Activated CD4-positive, CD25-positive, alpha-beta regulatory T cell (primary cell): ENCODE results near the gene CCDC148.
"Not testable (repeated sequence)": the region's sequence is repeated elsewhere in the genome, so short reads cannot be mapped to it uniquely, and the experiment has no call there.

Source experiments
- DNase-seq, 4 experiments: peaks; one replicate each; lab custom pipeline; 2025; lab: John Stamatoyannopoulos, UW

CCDC148 gene

DNA sequence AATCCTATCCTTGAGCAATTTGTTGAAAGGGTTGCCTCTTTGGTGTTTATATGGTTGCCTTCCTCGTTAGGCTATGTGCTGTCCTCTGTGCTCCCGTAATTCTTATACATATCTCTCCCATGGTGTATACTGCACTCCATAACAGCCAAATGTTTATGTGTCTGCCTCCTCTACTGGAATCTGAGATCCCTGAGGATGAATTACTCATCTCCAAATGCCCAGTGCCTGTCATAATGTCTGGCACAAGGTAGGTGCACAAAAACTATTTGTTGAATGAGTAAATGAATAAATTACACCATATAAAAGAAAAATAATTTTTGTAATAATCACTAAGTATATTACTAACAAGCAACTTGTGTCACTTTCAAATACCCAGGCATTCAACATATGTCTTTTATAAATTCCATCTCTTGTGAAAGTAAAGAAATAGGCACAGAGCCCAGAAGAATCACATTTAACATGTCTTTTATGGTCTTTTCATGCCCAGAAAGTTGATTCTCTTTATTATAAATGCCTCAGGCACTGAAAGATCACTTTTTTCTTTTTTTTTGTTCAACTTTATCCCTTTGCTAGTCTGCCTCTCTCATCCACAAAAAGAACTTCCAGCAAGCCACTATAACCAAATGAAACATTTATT lies 164.9 kb downstream of the CCDC148 start:
- DNase-seq, result no peak

DNA sequence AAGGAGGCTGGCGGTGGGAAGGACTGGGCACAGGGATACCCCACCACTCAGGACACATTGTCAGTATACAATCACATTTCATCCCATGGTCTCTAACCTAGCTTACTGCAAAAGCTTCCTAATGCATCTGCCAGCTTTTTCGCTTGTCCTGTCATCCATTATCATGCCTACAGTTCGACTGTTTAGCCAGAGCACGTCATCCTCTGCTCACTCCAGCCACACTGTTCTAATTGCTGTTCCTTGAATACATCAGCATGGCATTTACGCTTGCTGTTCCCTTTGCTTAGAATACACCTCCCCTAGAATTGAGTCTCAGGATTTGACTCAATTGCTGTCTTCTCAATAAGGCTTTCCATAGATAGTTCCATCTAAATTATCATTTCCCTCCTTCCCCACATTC lies 166.3 kb downstream of the CCDC148 start:
- DNase-seq, result no peak

DNA sequence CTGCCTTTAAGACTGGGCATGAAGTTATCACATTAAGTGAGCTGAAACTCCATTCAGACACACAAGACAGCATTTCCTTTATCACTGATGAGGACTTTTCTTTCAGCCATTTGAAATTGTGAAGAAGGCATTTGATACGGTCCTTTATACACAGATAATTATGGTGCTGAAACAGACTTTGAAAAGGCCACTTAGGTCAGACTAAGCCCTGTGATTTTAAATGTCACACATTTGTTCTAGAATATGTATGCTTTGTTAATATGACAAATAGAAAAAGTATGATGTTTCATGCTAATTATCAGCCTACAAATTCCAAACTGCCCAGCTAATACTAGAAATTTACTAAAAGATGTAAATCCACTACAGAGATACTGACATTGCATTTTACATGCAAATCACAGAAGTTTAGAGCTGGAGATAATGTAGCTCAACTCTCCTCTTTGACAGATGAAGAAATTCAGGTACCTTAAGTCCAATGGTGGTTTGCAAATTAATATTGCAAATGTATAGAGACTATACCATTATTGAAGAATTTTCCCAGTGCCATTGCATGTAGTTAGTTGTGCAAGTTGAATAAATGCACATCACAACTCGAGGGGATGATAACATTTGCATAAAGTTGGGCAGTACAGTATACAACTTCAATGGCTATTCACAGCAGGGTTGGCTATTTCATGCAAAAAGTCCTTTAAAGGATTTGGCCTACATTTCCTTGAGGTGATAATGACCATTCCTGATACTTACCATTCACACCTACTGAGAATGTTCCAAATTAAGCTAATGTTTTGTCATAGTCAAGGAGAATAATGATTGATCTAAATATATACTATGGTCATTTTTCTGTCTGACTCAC lies 179.7 kb downstream of the CCDC148 start:
- no peak for DNase-seq

DNA sequence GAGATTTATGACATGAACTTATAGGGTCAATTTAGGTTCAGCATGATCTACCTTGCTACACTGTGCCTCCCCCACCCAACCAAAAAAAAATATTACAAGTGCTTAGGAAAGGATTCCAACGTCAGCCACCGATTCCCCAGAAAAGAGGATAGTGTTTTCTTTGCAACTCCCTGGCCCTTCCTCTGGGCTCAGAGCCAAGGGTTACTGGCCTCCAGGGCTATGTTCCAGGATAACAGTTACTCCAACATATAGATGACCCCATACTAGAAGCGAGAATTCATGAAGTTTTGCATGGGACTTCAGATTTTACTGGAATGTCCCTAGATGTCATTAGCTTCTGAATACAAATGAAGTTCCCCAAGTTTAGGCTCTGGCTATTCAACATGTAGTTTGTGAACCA lies 182.8 kb downstream of the CCDC148 start:
- no peak for DNase-seq

DNA sequence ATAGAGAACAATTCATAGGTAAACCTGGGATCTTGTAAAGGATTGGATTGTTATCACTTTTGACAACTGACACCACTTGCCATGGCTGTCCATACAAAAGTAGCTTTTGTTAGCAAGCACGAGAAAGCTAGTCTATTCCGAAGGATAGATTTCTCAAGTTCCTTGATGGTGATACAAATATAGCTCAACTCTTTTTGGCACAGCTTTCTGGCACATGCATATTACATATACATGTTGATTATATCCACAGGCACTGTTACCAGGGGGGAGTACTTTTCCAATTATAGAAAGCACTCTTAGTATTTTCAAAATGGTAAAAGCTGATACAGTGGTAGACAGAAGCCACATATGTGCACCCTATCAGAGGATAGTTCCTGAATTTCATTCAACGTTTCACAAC lies 186.0 kb downstream of the CCDC148 start:
- no peak for DNase-seq

DNA sequence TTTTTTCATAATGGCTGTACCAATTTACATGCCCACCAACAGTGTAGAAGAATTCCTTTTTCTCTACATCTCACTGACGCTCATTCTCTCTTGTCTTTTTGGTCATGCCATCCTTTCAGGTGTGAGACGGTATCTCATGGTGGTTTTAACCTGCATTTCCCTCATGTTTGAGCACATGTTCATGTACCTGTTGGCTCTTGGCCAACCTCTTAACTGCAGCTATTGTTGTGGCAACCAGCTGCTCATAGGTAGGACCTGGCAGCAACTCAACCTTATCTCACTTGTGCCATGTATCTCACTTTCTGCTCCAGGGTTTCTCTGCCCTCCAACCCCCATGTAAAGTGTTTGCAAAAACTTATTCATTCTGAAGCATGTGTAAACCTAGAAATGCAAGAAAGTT lies 187.4 kb downstream of the CCDC148 start:
- DNase-seq, result no peak

DNA sequence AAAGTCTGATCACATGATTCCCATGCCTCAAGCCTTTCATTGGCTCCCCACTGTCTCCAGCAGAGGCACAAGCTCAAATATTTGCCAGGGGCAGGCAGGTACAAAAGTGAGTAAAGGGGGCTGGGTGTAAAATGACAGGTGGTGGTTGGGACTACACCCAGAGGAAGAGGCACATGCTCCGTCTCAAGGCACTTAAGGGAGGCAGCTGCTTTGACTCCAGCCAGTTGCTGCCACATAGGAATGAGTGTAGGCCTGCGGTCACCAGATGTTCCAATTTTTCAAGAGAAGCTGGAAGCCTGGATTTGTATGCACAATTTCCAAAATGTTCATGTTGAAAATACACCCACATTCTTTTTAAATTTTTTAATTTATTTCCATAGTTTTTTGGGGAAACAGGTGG lies 190.4 kb downstream of the CCDC148 start:
- no peak for DNase-seq

DNA sequence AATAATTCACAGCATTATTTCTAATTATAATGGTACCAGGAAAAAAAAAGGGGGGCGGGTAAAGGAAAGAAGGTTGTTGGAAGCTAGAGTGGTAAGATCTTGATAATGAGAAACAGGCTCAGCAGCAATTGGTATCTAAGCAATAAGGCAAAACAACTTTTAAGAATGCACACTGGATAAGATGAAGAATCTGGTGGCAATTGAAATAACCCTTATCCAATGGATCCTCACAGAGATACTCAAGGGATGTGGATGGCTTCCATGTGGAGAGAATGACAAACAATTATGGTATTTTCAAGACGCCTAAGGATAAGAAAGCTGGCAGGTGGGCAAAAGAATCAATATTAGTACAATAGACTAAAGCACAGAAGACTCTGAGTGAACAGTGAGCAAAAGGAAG lies 201.3 kb downstream of the CCDC148 start:
- no peak for DNase-seq

DNA sequence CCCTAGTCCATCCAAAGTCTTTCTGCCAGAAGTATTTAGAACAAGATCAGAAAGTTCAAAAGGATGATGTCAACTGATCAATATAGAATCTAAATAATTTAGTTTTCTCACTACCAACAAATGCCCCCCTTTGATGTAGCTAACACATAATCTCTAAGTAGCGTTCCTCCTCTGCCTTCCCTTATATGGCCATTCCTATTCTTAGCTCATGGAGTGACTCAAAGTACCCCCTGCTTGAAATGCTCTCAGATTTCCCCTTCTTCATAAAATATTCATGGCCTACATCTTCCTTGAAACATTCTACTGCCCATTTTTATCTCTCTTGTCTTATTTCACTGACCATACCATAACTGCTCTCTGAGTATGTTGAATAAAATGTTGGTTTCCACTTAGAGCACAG lies 203.4 kb downstream of the CCDC148 start:
- no peak for DNase-seq

DNA sequence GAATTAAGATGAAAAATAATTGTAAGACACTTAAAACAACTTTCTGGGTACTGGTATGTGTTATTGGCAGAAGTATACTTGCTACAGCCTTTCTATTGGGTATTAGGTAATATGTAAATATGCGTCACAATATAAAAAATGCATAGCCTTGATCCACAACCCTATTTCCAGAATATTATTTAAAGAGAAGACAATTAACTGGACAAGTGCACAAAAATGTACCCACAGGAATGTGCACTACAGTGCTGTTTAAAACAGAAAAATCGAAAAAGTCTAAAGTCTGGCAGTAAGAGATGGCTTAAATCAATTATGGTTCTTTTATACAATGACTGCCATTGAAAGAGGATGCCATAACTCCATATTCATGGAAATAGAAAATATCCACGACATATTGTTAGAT lies 205.2 kb downstream of the CCDC148 start:
- DNase-seq, result no peak

DNA sequence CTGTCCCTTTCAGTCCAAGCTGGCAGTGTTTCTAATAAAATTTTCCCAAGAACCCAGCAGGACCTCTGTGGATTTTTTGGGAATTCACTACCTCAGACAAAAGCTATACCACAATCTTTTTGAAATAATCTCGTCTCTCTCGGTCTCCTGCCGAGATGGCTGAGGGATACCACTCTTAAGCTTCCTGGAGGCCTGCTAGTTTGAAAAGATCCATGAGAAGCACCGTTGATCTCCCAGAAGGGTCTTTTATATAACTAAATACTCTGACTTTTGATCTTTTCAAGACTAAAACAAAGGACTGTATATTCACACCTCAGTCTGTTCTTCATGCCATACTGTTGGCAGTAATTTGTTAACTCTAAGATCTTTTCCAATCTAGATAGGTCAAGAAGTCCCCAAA lies 213.2 kb downstream of the CCDC148 start:
- no peak for DNase-seq

DNA sequence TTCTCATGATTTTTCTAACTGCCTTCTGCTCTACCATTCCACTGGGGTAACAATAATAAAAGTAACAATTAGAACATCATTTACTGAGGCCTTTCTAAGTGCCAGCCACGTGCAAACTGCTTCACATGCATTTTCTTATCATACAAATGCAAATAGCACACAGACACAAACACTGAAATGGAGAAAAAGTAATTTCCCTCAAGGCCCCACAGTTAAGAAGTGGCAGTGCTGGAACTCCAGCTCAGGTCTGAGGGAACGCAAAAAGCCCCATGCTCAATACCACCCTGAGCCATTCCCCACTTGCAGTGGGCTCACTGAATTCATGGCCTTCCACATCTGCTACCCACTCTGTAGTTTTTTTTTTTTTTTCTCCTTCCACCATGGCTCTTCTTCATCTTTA lies 214.3 kb downstream of the CCDC148 start:
- DNase-seq, result no peak

DNA sequence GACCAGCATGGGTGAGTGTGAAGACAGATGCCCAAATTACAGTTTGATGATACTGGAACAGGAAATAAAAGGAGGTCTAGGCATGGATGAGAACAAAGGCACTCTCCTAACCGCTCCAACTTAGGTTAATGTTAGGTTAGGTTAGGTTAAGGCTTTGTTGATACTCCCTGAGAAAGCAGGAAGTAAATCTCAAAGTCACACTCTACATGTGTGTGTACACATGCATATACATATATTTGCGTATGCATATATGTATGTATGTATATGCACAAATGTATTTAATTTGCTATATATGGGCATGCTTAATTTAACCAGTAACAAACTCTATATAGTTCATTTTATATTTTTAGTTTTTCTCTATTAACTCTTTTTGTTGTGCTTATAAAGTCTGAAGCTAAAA lies 215.6 kb downstream of the CCDC148 start:
- DNase-seq, result no peak

DNA sequence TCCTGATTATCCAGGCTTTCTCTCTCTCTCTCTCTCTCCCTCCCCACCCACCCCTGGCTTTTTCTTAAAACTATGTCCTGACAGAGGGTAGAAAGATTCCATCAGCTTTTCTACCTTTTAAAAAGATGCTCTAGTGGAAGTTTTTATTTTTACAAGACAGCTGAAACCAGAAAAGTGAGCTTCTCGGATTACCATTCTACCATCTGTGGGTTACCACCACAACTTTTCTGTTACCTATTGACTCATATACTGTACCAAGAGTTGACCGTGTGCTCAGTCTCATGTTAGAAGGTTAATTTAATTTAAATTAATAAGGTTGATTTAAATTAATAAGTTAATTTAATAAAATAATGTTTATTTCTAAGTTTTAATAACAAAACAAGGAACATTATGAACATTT lies 217.3 kb downstream of the CCDC148 start:
- no peak for DNase-seq

DNA sequence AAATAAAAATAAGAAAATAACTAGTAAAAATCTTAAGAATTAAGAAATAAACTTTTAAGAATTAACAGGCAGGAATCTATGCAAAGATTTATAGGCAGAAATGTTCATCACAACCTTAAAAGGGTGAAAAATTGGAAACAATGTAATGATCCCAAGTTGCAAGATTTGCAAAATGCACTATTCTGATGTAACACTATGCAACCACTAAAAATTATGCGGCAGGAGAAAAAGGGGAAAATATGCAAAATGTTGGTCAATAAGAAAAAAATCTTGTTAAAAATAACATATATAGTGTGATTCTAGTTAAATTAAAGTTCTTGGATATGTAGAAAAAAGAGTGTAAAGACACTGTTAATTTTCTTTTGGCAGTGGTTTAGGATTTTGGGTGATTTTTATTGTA lies 222.1 kb downstream of the CCDC148 start:
- DNase-seq, result no peak

DNA sequence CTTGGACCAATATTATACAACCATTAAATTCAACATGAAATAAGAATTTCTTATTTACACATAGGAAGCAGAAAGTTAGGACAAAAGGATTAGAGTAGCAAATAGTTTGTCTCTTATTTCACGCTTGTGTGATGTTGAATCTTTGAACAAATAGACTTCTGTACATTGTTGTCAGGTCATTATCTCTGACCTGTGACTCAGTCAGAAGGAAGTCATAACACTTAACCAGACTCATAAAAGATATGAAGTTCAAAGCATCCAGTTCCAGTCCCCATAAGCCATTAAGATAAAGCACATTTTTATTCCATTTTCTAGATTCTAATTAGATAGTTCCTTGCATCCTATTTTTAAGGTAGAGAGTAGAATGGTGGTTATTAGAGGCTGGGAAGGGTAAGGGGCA lies 224.1 kb downstream of the CCDC148 start:
- DNase-seq, result no peak

DNA sequence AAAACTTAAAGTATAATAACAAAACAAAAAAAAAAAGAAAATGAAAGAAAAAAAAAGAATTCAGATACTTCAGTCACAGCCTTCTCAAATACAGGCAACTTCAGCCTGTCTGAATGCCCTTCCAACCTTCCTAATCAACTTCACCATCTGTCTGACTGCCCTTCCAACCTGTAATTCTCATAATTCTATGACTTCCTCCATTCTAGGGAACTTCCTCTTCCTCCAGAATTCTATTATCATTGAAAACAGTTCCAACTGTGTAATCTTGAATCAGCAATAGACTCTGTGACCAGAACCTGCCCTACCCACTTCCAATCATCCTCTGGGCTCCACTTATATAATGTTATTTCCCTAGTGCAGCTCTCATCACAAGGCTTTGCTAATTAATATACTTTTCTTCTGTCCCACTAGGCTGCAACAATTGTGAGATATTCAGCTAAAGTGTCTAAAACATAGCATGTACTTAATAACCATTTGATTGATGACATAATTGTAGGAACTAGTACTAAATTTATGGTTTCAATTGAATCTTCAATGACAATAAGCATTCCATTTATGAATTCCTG lies 227.5 kb downstream of the CCDC148 start:
- no peak for DNase-seq

DNA sequence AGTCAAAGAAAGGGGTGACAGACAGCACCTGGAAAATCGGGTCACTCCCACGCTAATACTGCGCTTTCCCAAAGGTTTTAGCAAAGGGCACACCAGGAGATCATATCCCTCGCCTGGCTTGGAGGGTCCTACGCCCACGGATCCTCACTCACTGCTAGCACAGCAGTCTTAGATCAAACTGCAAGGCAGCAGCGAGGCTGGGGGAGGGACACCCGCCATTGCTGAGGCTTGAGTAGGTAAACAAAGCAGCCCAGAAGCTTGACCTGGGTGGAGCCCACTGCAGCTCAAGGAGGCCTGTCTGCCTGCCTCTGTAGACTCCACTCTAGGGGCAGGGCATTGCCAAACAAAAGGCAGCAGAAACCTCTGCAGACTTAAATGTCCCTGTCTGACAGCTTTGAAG lies 233.5 kb downstream of the CCDC148 start:
- not testable (repeated sequence) for DNase-seq

DNA sequence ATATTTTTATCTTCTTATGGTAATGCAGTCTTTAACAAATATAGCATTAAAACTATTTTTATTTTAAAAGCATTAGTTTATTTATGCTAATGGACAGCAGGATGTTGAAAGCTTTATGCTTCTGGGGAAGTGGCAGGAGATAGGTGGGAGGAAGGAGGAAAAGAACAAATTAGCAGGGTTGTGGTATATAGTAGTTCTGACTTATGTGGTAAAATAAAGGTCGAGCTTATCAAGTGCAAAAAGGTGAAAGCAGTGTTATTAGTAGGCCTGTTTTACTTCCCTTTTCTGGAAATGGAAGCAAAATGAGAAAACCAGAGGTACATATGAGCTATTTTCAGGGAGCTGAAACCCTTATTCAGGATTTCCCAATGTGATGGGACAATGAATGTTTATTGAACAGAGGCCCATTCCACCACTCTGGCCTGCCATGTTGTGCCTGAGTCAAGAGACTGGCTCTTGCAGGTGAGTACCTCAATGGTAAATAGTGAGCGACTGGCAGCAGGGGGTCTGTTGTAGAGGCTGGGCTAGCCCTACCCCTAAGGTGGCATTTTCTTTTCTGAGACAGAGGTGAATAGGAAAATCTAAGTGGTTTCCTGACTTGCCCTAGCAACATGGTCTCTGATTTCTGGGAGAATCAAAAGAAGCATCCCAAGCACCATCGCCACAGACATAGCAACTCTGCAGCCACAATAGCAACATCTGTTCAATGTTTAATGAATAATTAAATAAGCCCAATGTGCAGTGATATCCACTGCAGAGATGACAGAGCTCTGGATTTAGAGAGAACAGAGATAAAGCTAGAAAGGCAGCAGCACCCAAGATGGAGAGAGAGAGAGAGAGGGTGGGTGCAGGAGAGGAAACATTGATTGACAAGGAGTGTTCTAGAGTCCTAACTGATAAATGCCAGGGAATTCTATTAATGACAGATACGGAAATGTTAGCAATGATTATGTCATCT lies 235.2 kb downstream of the CCDC148 start:
- DNase-seq, result no peak

DNA sequence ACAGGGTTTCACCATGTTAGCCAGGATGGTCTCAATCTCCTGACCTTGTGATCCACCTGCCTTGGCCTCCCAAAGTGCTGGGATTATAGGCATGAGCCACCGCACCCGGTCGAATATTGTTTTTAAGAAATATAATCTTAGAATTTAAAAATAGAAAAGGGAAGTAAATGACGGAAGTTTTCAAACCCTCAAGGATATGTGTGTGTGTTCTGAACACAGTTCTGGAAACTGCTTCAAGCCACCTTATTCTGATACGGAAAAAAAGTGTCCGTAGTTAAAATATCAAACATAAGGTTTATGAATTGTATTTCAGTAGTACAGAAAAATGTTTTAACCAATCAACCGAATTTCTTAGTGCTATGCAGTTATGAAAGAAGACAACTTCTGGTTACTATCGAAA lies 239.0 kb downstream of the CCDC148 start:
- no peak for DNase-seq

DNA sequence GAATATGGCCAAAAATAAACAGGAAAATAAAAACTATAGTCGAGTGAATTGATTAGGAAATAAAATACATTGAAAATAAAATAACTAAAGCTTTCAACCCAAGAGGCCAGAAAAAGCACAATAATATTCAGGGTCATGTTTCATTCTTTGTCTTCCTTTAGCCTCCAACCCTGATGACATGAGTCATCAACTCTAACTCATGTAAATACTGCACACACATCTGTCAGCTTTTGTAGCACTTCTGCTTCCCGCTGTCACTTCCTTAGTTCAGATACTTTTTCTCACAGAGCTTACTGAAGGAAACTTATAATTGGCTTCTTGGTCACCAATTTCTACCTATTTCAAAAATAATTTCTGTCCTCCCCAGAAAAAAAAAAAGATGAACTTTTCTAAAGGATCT lies 242.1 kb downstream of the CCDC148 start:
- no peak for DNase-seq

DNA sequence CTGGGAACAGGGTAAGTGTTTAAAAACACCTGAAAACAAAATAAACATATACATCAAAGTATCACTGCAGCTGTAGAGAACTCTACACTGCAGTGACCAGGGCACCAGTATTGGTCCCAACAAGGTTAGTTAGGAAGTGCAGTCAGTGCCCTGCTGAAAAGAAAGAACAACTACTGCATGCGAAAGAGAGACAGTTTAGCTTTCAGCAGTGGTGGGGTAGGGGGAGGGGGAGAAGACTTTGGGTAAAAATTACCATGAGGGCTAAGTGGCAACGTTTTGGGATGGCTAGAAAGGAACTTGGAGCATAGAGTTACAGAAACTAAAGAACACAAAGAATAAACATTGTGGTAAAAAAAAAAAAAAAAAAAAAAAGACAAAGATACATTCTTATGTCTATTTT lies 242.8 kb downstream of the CCDC148 start:
- no peak for DNase-seq
